ENCODE measurements around the gene OR2T6. TPM values are rescaled to one million over a fixed set of nuclear protein-coding genes. Genes with fewer than 3 reads are reported as not detected.
"Not testable (repeated sequence)": the region's sequence is repeated elsewhere in the genome, so short reads cannot be mapped to it uniquely, and the experiment has no call there.

The OR2T6 gene
- total RNA-seq, 8 experiments from 2014 or later = 0.14 to 0.66 (median 0.19) TPM; not detected in 4

GRCh38 chr1:248439283-248439682 is 63.7 kb downstream of the OR2T6 start:
- H3K27ac ChIP-seq; in situ Hi-C loops (cut with MboI; ENCODE audit: low pct_unique_long_range_greater_than_20kb in 2 of 9, low sequenced_read_pairs in 9 of 9, unreplicated experiment in 9 of 9); ATAC-seq (replicated peaks in 6 of 8); H3K4me3 ChIP-seq; H3K4me1 ChIP-seq (replicated peaks in 1 of 2): not testable (repeated sequence)
- 7 to 63% (median 19%) methylated on average over 1 to 4 of the region's 5 CpGs for WGBS, 10 experiments

Other genes starting within 250 kb of the OR2T6 start
- 1 to 10 TPM in 1 of 8 experiments, under 1 TPM in 3, not detected in 4; 0.21 to 1.0 (median 0.45) TPM for gene OR2M5, start 230.6 kb upstream of the OR2T6 start, total RNA-seq
- gene OR2M2, start 200.9 kb upstream of the OR2T6 start, total RNA-seq = under 1 TPM in 2 of 8 experiments, not detected in 6; 0.59 to 0.85 TPM
- gene OR2M3, start 178.5 kb upstream of the OR2T6 start, total RNA-seq = under 1 TPM in 6 of 8 experiments, not detected in 2; 0.08 to 0.87 (median 0.41) TPM
- under 1 TPM; 0.05 to 0.80 (median 0.13) TPM for gene OR2M4, start 144.3 kb upstream of the OR2T6 start, total RNA-seq
- 1 to 10 TPM in 1 of 8 experiments, under 1 TPM in 5, not detected in 2; 0.14 to 1.0 (median 0.28) TPM for gene OR2T33, start 97.8 kb upstream of the OR2T6 start, total RNA-seq
- gene OR2T12, start 72.3 kb upstream of the OR2T6 start, total RNA-seq = 1 to 10 TPM in 2 of 8 experiments, under 1 TPM in 3, not detected in 3; 0.05 to 1.7 (median 0.41) TPM
- under 1 TPM in 1 of 8 experiments, not detected in 7; 0.76 TPM for gene OR2M7, start 51.2 kb upstream of the OR2T6 start, total RNA-seq
- under 1 TPM in 3 of 8 experiments, not detected in 5; 0.32 to 0.52 (median 0.49) TPM for gene OR14C36, start 27.0 kb upstream of the OR2T6 start, total RNA-seq
- under 1 TPM in 1 of 8 experiments, not detected in 7; 0.66 TPM for gene OR2T4, start 14.1 kb upstream of the OR2T6 start, total RNA-seq
- under 1 TPM in 4 of 8 experiments, not detected in 4; 0.13 to 0.62 (median 0.34) TPM for gene OR2T1, start 27.3 kb downstream of the OR2T6 start, total RNA-seq
- gene OR2T2, start 69.9 kb downstream of the OR2T6 start, total RNA-seq = 1 to 10 TPM in 1 of 8 experiments, under 1 TPM in 4, not detected in 3; 0.31 to 1.7 (median 0.33) TPM
- under 1 TPM in 2 of 8 experiments, not detected in 6; 0.38 to 0.80 TPM for gene OR2T3, start 97.6 kb downstream of the OR2T6 start, total RNA-seq
- under 1 TPM in 1 of 8 experiments, not detected in 7; 0.21 TPM for gene OR2T5, start 112.8 kb downstream of the OR2T6 start, total RNA-seq
- gene OR2G6, start 132.3 kb downstream of the OR2T6 start, total RNA-seq = under 1 TPM in 3 of 8 experiments, not detected in 5; 0.09 to 0.24 (median 0.13) TPM
- gene OR2T29, start 187.0 kb downstream of the OR2T6 start, total RNA-seq = under 1 TPM in 4 of 8 experiments, not detected in 4; 0.27 to 0.90 (median 0.43) TPM
- under 1 TPM in 3 of 8 experiments, not detected in 5; 0.32 to 0.81 (median 0.38) TPM for gene OR2T34, start 199.0 kb downstream of the OR2T6 start, total RNA-seq
- gene OR2T10, start 222.0 kb downstream of the OR2T6 start, total RNA-seq = under 1 TPM in 3 of 8 experiments, not detected in 5; 0.08 to 0.28 (median 0.09) TPM

Data from motor neuron (in vitro differentiated cells).